ENCODE results near the gene SCO1. TPM values are rescaled to one million over a fixed set of nuclear protein-coding genes. Genes with fewer than 3 reads are reported as not detected.

SCO1 gene
- total and polyA plus RNA-seq, 10 of the 15 experiments (the other 5 are each of a cell fraction or from before 2014, with no cell fraction given) = 8.2 to 73.0 (median 37.1) TPM

DNA sequence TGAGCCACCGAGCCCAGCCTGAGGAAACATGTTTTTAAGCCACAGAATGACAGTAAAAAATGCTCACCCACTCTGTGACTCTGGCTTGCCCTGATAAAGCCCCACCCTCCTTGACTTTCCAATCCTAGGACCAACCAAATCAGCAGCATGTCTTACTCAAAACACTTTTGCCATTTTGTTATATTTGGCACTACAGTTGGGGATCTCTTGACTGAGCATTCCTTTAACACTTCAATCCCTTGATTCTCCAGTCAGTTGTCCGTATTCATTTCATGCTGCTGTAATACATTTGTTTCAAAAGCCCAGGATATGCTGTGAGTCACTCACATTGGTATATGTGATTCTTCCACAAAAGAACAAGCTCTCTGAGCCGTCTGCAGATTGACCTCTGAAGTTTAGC, 48.4 kb downstream of the SCO1 start:
- ChIA-PET CTCF (interaction anchor here (0.8 to 1.3 kb wide), 3 partner anchors 17 to 32 kb away, joined by 4 read pairs; no protein-coding TSS in a partner anchor), SMC1A (ENCODE audit: uncharacterized antibody, unreplicated experiment) (no interaction called here), RAD21 (ENCODE audit: unreplicated experiment) (no interaction called here), POLR2A (no interaction called here)
- BruUV-seq (replicated peaks) = no TSS peak
- ATAC-seq = no peak
- Histone ChIP-seq H3K9me3 (replicated peaks; ENCODE audit: control insufficient read depth, insufficient read depth, low read length) (no peaks in the 10 kb centered on the region), H4K20me1 (ENCODE audit: control insufficient read depth, insufficient read depth) (no peaks in the 10 kb centered on the region), H3K27ac (ENCODE audit: control insufficient read depth, insufficient read depth) (no peak overlapping the region), H3K4me2 (ENCODE audit: control insufficient read depth, insufficient read depth) (no peak overlapping the region), H3K4me1 (ENCODE audit: control insufficient read depth, insufficient read depth, low read length) (no peaks in the 10 kb centered on the region), H3K27me3 (replicated peaks in 1 of 2; ENCODE audit: control insufficient read depth in 2 of 2, insufficient read depth in 2 of 2, low read length in 1 of 2) (no peaks in the 10 kb centered on the region), H2AFZ (ENCODE audit: control insufficient read depth, low read depth, low read length) (no peak overlapping the region), H3K9ac (ENCODE audit: control insufficient read depth, insufficient read depth, low read length) (no peak overlapping the region), H3K36me3 (ENCODE audit: control insufficient read depth in 2 of 2, insufficient read depth in 2 of 2, low read length in 1 of 2) (no peaks in the 10 kb centered on the region), H3K79me2 (ENCODE audit: control insufficient read depth, insufficient read depth, low read length) (no peaks in the 10 kb centered on the region), H3K4me3 (no peak overlapping the region)
- DNase-seq (ENCODE audit: low read depth, low spot score) = no peak
- TF ChIP-seq CHD1 (IDR thresholded peaks at IDR 0.05; ENCODE audit: low read depth, low read length) (no peak), RB1 (IDR thresholded peaks at IDR 0.05; ENCODE audit: borderline replicate concordance) (no peak), NFXL1 (IDR thresholded peaks at IDR 0.05; ENCODE audit: borderline replicate concordance) (no peak), PAX5 (IDR thresholded peaks at IDR 0.05; ENCODE audit: borderline replicate concordance, low read depth, low read length) (no peak)
- TF ChIP-seq, protein P1, sequence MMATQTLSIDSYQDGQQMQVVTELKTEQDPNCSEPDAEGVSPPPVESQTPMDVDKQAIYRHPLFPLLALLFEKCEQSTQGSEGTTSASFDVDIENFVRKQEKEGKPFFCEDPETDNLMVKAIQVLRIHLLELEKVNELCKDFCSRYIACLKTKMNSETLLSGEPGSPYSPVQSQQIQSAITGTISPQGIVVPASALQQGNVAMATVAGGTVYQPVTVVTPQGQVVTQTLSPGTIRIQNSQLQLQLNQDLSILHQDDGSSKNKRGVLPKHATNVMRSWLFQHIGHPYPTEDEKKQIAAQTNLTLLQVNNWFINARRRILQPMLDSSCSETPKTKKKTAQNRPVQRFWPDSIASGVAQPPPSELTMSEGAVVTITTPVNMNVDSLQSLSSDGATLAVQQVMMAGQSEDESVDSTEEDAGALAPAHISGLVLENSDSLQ (IDR thresholded peaks at IDR 0.05) = no peak
- TF ChIP-seq, protein P2, sequence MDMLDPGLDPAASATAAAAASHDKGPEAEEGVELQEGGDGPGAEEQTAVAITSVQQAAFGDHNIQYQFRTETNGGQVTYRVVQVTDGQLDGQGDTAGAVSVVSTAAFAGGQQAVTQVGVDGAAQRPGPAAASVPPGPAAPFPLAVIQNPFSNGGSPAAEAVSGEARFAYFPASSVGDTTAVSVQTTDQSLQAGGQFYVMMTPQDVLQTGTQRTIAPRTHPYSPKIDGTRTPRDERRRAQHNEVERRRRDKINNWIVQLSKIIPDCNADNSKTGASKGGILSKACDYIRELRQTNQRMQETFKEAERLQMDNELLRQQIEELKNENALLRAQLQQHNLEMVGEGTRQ (IDR thresholded peaks at IDR 0.05; ENCODE audit: borderline replicate concordance, low read depth, low read length) = no peak
- intact Hi-C loops (cut with micrococcal nuclease; ENCODE audit: unreplicated experiment) (no loop called here), in situ Hi-C loops (cut with MboI) (loop anchor here (5.0 to 25.0 kb wide), 4 partner anchors 198 to 988 kb away; no protein-coding TSS in a partner anchor)
- WGBS (ENCODE audit: insufficient coverage, insufficient replicate concordance, low lambda C conversion rate, missing lambda C conversion rate) = 45% methylated on average over 3 of the region's 3 CpGs
- FAIRE-seq = no peak

Data from GM12878 (cell line).